ENCODE data around the gene SH3BP5. TPM values are rescaled to one million over a fixed set of nuclear protein-coding genes. Genes with fewer than 3 reads are reported as not detected.

The SH3BP5 gene
- total and polyA plus RNA-seq, 12 donors: 119 to 1,158 (median 180) TPM

DNA sequence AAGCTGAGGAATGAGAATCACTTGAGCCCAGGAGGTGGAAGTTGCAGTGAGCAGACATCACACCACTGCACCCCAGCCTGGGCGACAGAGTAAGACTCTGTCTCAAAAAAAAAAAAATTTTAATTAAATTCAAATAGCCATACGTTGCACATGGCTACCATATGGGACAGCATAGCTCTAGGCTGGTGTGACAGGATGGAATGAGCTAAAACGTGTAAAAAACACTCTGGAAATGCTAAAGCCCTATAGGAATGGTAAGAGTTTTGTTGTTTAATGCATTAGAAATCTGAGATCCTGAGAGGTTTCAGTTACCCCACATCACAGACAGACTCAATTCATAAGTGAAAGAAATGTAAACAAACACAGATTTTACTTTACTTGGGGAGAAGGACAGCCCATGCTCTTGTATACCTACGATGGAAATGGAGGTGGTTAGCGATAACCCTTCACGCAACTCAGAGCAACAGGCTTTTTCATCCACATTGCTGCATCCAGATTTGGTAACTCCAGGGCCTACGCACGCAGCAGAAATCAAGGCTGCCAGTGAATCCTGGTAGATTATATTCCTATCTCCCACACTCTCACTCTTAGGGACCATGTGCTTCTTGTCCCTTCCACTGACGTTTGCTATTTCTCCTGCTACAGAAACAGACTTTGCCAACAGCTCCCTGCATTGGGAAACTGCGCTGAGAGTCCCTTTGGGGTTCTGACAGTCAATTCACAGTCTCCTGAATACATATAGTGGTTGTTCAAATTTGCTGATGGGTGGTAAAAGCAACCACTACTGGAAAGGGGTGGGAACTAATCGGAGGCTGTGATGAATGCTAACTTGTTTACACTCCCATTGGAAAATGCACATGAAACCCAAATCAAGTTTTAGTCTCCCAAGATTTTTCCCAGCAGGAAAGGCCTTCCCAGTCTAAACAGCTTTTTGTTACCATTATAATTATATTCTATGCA, 3.1 kb downstream of the SH3BP5 start:
- Histone ChIP-seq H3K27ac (peak overlapping the region; percentile 82 to 100 (median 98)), H3K4me3 (peak overlapping the region in 1 of 4 donors; percentile 79), H3K36me3 (replicated peaks in 1 of 2) (peaks cover 0 to 32% of the 10 kb centered on the region in 2 donors), H3K4me1 (replicated peaks in 1 of 2) (peaks cover 70 to 86% of the 10 kb centered on the region in 2 donors), H3K27me3 (no peaks in the 10 kb centered on the region), H3K9me3 (replicated peaks in 1 of 3) (no peaks in the 10 kb centered on the region)
- intact Hi-C loops (cut with DNase I): loop anchor here (5.0 kb wide), 1 partner anchor 62 kb away; no protein-coding TSS in a partner anchor
- no peak for TF ChIP-seq POLR2A (IDR thresholded peaks at IDR 0.05)
- TF ChIP-seq, protein P1, sequence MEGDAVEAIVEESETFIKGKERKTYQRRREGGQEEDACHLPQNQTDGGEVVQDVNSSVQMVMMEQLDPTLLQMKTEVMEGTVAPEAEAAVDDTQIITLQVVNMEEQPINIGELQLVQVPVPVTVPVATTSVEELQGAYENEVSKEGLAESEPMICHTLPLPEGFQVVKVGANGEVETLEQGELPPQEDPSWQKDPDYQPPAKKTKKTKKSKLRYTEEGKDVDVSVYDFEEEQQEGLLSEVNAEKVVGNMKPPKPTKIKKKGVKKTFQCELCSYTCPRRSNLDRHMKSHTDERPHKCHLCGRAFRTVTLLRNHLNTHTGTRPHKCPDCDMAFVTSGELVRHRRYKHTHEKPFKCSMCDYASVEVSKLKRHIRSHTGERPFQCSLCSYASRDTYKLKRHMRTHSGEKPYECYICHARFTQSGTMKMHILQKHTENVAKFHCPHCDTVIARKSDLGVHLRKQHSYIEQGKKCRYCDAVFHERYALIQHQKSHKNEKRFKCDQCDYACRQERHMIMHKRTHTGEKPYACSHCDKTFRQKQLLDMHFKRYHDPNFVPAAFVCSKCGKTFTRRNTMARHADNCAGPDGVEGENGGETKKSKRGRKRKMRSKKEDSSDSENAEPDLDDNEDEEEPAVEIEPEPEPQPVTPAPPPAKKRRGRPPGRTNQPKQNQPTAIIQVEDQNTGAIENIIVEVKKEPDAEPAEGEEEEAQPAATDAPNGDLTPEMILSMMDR (IDR thresholded peaks at IDR 0.05): no peak
- DNase-seq: peak in 3 of 7 donors; percentile 34 to 62 (median 59)
- WGBS, 4 donors: 42 to 51% (median 47%) methylated on average over 11 of the region's 11 CpGs

DNA sequence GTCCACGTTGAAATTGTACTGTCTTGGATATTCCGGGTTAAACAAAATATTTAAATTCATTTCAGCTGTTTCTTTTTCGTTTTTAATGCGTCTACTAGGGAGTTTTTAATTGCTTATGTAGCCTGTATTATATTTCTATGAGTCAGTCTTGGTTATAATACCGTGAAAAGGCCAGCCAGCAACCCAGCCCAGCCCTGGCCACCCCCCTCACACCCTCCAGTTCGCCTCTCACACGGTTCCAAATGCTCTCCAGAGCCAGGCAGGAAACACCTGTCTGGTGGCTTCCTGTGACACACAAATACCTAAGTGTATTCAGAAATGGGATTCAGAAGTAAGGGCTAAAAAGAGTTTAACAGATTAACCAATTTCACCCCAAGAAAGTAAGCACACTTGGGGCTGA, 4.4 kb downstream of the SH3BP5 start:
- DNase-seq: peak in 4 of 7 donors; percentile 66 to 78 (median 73)
- peaks cover 62 to 87% of the 10 kb centered on the region in 2 donors for H3K4me1 ChIP-seq (replicated peaks in 1 of 2)
- 28 to 34% (median 31%) methylated on average over 7 of the region's 7 CpGs for WGBS, 4 donors

DNA sequence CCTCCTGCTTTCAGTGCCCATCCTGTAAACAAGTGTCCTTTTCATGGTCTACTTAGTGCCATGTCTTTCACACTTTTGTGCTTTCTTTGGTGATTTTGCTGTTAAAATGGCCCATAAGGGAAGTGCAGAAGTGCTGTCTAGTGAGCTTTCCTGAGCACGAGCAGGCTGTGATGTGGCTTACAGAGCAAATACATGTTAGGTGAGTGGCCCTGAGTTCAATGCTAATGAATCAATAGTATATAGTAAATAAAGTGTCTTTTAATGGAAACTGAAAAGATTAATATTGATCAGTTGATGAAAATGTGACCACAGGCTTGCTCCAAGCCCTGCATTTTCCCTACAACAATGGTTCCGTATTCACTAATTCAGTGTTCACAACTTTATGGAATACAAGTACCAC, 5.7 kb downstream of the SH3BP5 start:
- Histone ChIP-seq H3K9me3 (replicated peaks in 1 of 3) (no peaks in the 10 kb centered on the region), H3K36me3 (replicated peaks in 1 of 2) (peaks cover 0 to 32% of the 10 kb centered on the region in 2 donors), H3K4me3 (peak overlapping the region in 1 of 4 donors; percentile 3), H3K27me3 (no peaks in the 10 kb centered on the region), H3K27ac (peak overlapping the region; percentile 6 to 100 (median 98)), H3K4me1 (replicated peaks in 1 of 2) (peaks cover 59 to 96% of the 10 kb centered on the region in 2 donors)
- DNase-seq: no peak
- 75 to 83% (median 81%) methylated on average over 2 of the region's 2 CpGs for whole genome bisulfite sequencing, 4 donors
- intact Hi-C loops (cut with DNase I): no loop called here
- no peak for TF ChIP-seq POLR2A (IDR thresholded peaks at IDR 0.05)
- TF ChIP-seq, protein P1 (IDR thresholded peaks at IDR 0.05): no peak

More for the DNA sequence above, 4.4 kb downstream of the SH3BP5 start:
- Histone ChIP-seq H3K36me3 (replicated peaks in 1 of 2) (peaks cover 0 to 32% of the 10 kb centered on the region in 2 donors), H3K27ac (peak overlapping the region in 4 of 5 donors; percentile 23 to 100 (median 98)), H3K27me3 (no peaks in the 10 kb centered on the region), H3K4me3 (peak overlapping the region in 1 of 4 donors; percentile 23), H3K9me3 (replicated peaks in 1 of 3) (no peaks in the 10 kb centered on the region)
- TF ChIP-seq, protein P1 (IDR thresholded peaks at IDR 0.05): no peak
- TF ChIP-seq POLR2A (IDR thresholded peaks at IDR 0.05): no peak
- intact Hi-C loops (cut with DNase I): no loop called here

DNA sequence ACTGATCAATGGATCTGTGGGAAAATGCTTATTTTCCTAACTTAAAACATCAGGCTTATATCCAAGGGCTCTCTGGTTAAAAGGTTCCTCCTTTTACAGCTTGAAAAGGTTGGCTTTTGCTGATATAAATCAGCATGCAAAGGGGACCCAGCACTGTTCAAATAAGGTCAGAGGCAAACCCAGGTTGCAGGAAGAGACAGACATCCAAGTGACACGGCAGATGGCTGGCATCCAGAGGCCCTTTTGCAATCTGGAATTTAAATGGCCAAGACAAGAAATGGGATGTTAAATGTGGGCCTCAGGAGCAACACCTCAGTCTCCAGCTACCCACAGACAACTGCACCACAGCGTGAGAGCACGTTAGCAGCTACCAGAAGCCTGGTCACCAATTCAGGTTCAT, 6.3 kb downstream of the SH3BP5 start:
- DNase-seq: peak in 6 of 7 donors; percentile 65 to 90 (median 78)
- Histone ChIP-seq H3K9me3 (replicated peaks in 1 of 3) (no peaks in the 10 kb centered on the region), H3K4me1 (replicated peaks in 1 of 2) (peaks cover 60 to 100% of the 10 kb centered on the region in 2 donors), H3K27me3 (no peaks in the 10 kb centered on the region), H3K4me3 (peak overlapping the region in 1 of 4 donors; percentile 3), H3K36me3 (replicated peaks in 1 of 2) (peaks cover 0 to 32% of the 10 kb centered on the region in 2 donors), H3K27ac (peak overlapping the region; percentile 53 to 100 (median 98))
- TF ChIP-seq, protein P1 (IDR thresholded peaks at IDR 0.05): no peak
- no peak for TF ChIP-seq POLR2A (IDR thresholded peaks at IDR 0.05)
- intact Hi-C loops (cut with DNase I): no loop called here
- 28 to 49% (median 34%) methylated on average over 3 of the region's 3 CpGs for whole genome bisulfite sequencing, 4 donors

Data from adrenal gland (tissue), 12 donors.